Measurements from ENCODE around the gene CREB3L4. TPM values are rescaled to one million over a fixed set of nuclear protein-coding genes. Genes with fewer than 3 reads are reported as not detected.

CREB3L4 gene
- polyA plus RNA-seq, 2 of the 4 experiments (the other 2 are of a cell fraction) = 10.1 to 14.3 TPM

DNA sequence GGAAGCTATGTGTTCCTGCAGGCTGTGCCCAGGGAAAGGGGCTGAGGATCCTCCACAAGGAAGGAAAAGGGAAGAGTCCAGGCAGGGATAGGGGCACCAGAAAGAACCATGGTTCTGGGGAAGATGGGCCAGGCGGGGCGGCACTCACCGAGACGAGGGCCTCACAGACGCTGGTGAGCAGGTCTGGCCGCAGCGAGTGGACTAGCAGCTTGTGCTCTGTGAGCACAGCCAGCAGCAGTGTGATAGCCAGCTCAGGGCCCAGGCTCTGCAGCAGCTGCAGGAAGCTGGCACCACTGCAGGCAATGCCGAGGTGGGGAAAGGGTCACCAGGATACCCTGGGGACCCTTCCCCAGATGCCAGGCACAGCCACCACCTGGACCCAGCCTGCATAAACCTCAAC, 26.9 kb upstream of the CREB3L4 start:
- DNase-seq (ENCODE audit: low read depth in 1 of 2, low spot score in 1 of 2) = no peak
- POLR2A ChIA-PET = interaction anchor here (1.3 kb wide), 1 partner anchor 50 kb away, joined by 4 read pairs; the partner anchor contains the start of gene RPS27
- CTCF ChIA-PET = interaction anchor here (0.6 to 3.2 kb wide), 4 partner anchors 14 to 46 kb away, joined by 3 to 16 read pairs (median 4); partner anchors contain the start of gene RAB13

DNA sequence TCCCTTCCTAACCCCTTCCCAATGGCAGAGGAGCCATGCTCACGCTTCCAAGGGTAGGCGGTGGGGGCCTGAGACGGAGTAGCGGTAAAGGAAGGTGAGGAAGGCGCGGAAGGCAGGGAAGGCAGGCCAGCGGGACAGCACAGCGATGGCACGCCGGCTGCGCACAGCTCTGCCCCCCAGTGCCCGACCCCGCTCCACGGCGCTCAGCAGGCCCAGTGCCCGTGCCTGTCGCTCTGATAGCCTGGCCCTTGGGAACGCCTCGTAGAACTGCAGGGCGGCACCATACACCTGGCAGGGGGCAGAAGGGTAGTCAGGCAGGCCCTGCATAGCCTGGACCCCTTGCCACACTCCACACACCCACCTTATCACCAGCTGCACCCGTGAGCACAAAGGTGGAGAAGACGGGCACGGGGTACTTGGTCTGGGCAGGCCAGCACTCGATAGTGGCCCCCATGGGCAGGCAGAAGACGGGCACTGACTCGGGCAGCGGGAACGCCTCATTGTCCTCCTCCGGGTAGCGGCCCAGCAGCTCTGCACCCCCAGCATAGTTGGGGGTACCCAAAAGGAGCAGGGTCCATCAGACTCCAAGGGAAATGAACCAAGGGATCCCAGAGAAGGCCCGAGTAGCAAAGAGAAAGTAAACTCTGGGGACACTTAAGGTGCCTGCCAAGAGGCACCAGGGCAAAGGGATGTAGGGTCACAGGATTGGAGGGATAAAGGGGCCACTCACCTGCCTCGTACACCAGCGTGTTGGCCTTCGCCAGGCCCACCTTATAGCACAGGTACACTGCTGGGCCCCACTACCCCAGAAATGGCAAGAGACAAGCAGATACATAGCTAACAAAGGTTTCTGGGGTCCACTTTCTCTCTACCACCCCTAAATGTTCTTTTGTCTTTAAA, 25.6 kb upstream of the CREB3L4 start:
- 93% methylated on average over 34 of the region's 34 CpGs for WGBS (ENCODE audit: missing lambda C conversion rate)
- POLR2A ChIA-PET = no interaction called here
- CTCF ChIA-PET = interaction anchor here (0.5 to 5.8 kb wide), 4 partner anchors 12 to 44 kb away, joined by 3 to 75 read pairs (median 10); partner anchors contain the start of genes CRTC2 and RAB13

More for the DNA sequence above, 26.9 kb upstream of the CREB3L4 start:
- no peak for FAIRE-seq
- WGBS (ENCODE audit: missing lambda C conversion rate) = 92% methylated on average over 8 of the region's 8 CpGs
- Histone ChIP-seq H3K27ac (no peak overlapping the region), H3K9me3 (no peaks in the 10 kb centered on the region), H3K4me1 (peaks cover 11% of the 10 kb centered on the region; the same call in 1 of the 3 replicates), H3K4me2 (no peak overlapping the region), H3K4me3 (no peak overlapping the region)
- ATAC-seq = no peak
- TF ChIP-seq HDAC2 (IDR thresholded peaks at IDR 0.05) = no peak
- TF ChIP-seq ZFP36 (IDR thresholded peaks at IDR 0.05; ENCODE audit: borderline replicate concordance, partially characterized antibody) = no peak
- TF ChIP-seq ZNF302 (CRISPR knock-in tag; IDR thresholded peaks at IDR 0.05) = no peak

DNA sequence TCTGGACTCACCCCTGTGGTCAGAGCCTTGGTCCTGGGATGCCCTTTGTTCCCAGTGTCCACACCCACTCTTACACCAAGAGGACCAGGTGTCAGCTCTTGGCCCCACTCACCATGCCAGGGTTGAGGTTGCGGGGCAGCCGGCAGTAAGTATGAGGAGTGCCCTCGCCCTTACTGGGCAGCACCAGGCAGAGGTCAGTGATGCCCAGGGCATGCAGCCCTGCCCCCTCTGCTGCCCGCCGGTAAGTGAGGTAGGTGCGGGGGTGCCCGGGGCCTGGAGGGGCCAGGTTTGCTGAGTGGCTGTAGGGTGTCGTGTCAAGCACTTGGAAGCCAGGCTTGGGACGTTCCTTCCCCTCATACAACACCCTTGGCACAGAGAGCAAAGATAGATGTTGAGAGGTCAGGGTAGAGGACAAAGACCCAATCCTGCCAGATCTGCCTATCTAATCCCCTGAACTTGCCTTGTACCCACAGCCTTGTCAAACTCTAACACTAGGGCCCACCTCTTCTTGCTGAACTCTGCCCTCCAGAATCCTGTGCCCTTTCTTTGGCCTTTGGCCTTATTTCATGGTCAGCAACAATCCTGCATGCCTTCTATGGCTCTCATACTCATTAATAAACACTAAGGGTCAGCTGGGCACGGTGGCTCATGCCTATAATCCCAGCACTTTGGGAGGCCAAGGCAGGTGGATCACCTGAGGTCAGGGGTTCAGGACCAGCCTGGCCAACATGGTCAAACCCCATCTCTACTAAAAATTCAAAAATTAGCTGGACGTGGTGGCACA, 24.7 kb upstream of the CREB3L4 start:
- FAIRE-seq (no peak), ATAC-seq (no peak), DNase-seq (ENCODE audit: low read depth in 1 of 2, low spot score in 1 of 2) (no peak)
- Histone ChIP-seq H3K4me1 (peaks cover 16% of the 10 kb centered on the region), H3K27ac (no peak overlapping the region), H3K4me2 (no peak overlapping the region), H3K4me3 (no peak overlapping the region), H3K9me3 (no peaks in the 10 kb centered on the region)
- TF ChIP-seq USF2 (IDR thresholded peaks at IDR 0.05) (no peak), SMC3 (IDR thresholded peaks at IDR 0.05) (no peak)
- WGBS (ENCODE audit: missing lambda C conversion rate) = 97% methylated on average over 10 of the region's 11 CpGs
- POLR2A ChIA-PET = no interaction called here
- CTCF ChIA-PET = interaction anchor here (1.6 to 5.8 kb wide), 4 partner anchors 14 to 44 kb away, joined by 4 to 75 read pairs (median 14); partner anchors contain the start of genes CRTC2 and RAB13

More for the DNA sequence above, 25.6 kb upstream of the CREB3L4 start:
- no peak for TF ChIP-seq JUNB (IDR thresholded peaks at IDR 0.05)
- no peak for TF ChIP-seq PBX3 (IDR thresholded peaks at IDR 0.05)
- TF ChIP-seq EP300 (IDR thresholded peaks at IDR 0.05) = no peak
- no peak for TF ChIP-seq HOXB5 (CRISPR knock-in tag; IDR thresholded peaks at IDR 0.05)
- no peak for TF ChIP-seq KDM5A (IDR thresholded peaks at IDR 0.05)
- no peak for TF ChIP-seq NFE2L2 (conservative IDR thresholded peaks at IDR 0.05; ENCODE audit: low read length)
- TF ChIP-seq ESRRA (IDR thresholded peaks at IDR 0.05; ENCODE audit: borderline replicate concordance, low read length) = no peak
- no peak for FAIRE-seq
- DNase-seq (ENCODE audit: low read depth in 1 of 2, low spot score in 1 of 2) = no peak
- Histone ChIP-seq H3K27ac (no peak overlapping the region), H3K4me1 (peaks cover 16% of the 10 kb centered on the region), H3K9me3 (no peaks in the 10 kb centered on the region), H3K4me2 (no peak overlapping the region), H3K4me3 (no peak overlapping the region)
- ATAC-seq = no peak

DNA sequence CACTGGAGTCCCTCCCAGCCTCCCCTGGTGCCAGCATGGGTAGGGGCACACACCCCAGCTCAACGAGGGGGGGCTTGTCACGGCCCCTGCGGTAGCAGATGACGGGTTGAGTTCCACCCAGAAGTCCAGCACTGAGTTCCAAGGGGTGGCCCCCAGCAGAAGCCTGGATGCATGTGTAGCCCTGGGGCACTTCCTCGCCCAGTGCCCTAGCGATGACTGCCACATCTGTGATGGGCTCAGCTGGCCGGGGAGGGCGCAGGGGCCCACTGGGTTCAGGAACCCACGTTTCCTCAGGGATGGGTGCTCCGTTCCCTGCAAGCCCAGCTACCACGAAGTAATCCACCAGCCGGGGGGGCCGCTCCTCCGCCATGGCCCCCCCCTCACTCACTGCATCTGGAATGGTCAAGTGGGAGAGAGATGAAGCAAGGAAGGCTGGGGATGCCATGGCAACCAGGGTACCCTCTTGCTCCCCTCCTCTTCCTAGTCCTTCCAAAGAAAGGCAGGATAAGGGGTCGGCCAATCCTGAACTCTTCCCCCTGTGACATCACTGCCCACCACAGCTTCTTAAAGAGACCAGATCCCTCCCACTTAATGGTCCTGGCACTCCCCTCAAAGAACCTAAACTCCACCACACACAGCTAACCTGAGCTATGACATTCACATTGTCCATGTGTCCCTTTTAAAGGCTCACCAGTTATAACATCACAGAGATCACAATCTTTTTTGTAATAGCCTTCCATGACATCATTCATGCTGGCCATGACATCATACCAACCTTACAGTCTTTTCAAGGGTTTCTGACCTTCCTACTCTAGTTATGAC, 23.5 kb upstream of the CREB3L4 start:
- TF ChIP-seq RFX5 (IDR thresholded peaks at IDR 0.05) (no peak), MAX (IDR thresholded peaks at IDR 0.05) (no peak), HDAC2 (IDR thresholded peaks at IDR 0.05) (no peak), JUN (IDR thresholded peaks at IDR 0.05) (no peak), MAFK (IDR thresholded peaks at IDR 0.05; ENCODE audit: partially characterized antibody) (no peak), HOXB13 (CRISPR knock-in tag; IDR thresholded peaks at IDR 0.05; ENCODE audit: low read depth) (no peak), ZC3H11A (IDR thresholded peaks at IDR 0.05) (no peak), USF2 (IDR thresholded peaks at IDR 0.05) (no peak), CHD2 (IDR thresholded peaks at IDR 0.05; ENCODE audit: low read length, partially characterized antibody) (no peak), EP300 (IDR thresholded peaks at IDR 0.05) (no peak), FOXS1 (CRISPR knock-in tag; IDR thresholded peaks at IDR 0.05) (no peak), MAZ (IDR thresholded peaks at IDR 0.05; ENCODE audit: borderline replicate concordance, low read depth, low read length) (no peak), CHD4 (IDR thresholded peaks at IDR 0.05; ENCODE audit: borderline replicate concordance) (no peak), MYC (IDR thresholded peaks at IDR 0.05; ENCODE audit: borderline replicate concordance, low read length) (no peak)
- 88% methylated on average over 14 of the region's 15 CpGs for WGBS (ENCODE audit: missing lambda C conversion rate)
- Histone ChIP-seq H3K4me1 (peaks cover 16% of the 10 kb centered on the region), H3K27ac (peak overlapping the region in 1 of 2 experiments; percentile 99; a peak in 3 of 6 replicates), H3K4me2 (peak overlapping the region; percentile 89), H3K9me3 (no peaks in the 10 kb centered on the region), H3K4me3 (no peak overlapping the region)
- FAIRE-seq = no peak
- ChIA-PET CTCF (interaction anchor here (0.6 to 5.8 kb wide), 12 partner anchors 9 to 435 kb away, joined by 3 to 75 read pairs (median 5); partner anchors contain the start of genes CREB3L4, CRTC2 and RAB13), POLR2A (interaction anchor here (1.7 kb wide), 1 partner anchor 22 kb away, joined by 7 read pairs; the partner anchor contains the start of gene GATAD2B)
- no peak for DNase-seq (ENCODE audit: low read depth in 1 of 2, low spot score in 1 of 2)
- ATAC-seq = no peak
